Measurements from ENCODE around the gene NOTUM. TPM values are rescaled to one million over a fixed set of nuclear protein-coding genes. Genes with fewer than 3 reads are reported as not detected.

Gene NOTUM
- total and polyA plus RNA-seq, 10 of the 15 experiments (the other 5 are each of a cell fraction or from before 2014, with no cell fraction given): 0.04 to 0.13 TPM; not detected in 8

DNA sequence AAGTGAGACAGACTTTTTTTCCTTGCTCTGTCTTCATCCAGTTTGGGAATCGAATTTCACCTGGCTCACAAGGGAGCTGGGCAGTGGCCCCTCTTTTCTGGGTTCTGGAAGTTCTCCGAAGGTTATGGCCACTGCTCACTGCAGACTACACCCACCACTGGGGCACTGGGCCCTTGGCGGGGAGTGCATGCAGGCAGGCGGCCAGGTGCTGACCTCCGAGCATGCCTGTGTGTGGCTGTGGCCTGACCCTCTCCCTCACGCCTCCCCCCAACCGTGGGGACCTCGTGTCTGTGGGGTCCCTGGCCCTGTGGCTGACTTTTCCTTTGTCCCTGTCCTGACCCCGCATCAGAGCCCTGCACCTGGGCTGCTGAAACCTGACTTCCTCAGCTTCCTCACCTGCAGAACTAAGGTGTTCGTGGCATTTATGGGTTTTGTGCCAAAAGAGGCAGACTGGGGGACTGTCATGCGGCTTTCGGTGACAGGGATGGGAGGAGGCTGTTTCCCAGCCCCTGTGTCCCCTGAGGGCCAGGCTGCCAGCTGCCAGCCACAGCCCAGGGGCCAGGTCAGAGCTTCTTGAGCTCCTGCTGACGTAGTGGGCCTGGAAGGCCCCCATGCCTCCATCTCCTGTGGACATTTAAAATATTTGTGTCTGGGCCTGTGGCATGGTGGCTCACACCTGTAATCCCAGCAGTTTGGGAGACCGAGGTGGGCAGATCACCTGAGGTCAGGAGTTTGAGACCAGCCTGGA is 37.9 kb upstream of the NOTUM start:
- CTCF ChIA-PET: interaction anchor here (1.3 kb wide), 1 partner anchor 22 kb away, joined by 3 read pairs; no protein-coding TSS in a partner anchor
- BruUV-seq (replicated peaks): TSS peak; percentile 49
- intact Hi-C loops (cut with micrococcal nuclease; ENCODE audit: unreplicated experiment): no loop called here
- SMC1A ChIA-PET (ENCODE audit: uncharacterized antibody, unreplicated experiment): no interaction called here
- H3K4me3 ChIP-seq: no peak overlapping the region
- DNase-seq (ENCODE audit: low read depth, low spot score): no peak
- no peaks in the 10 kb centered on the region for H3K27me3 ChIP-seq (replicated peaks in 1 of 2; ENCODE audit: control insufficient read depth in 2 of 2, insufficient read depth in 2 of 2, low read length in 1 of 2)
- POLR2A ChIA-PET: no interaction called here
- no peak for ATAC-seq
- H3K9me3 ChIP-seq (replicated peaks; ENCODE audit: control insufficient read depth, insufficient read depth, low read length): no peaks in the 10 kb centered on the region
- in situ Hi-C loops (cut with MboI): no loop called here
- WGBS (ENCODE audit: insufficient coverage, insufficient replicate concordance, low lambda C conversion rate, missing lambda C conversion rate): 87% methylated on average over 14 of the region's 14 CpGs
- no peak overlapping the region for H3K27ac ChIP-seq (ENCODE audit: control insufficient read depth, insufficient read depth)
- H3K4me2 ChIP-seq (ENCODE audit: control insufficient read depth, insufficient read depth): no peak overlapping the region
- TF ChIP-seq CEBPB (IDR thresholded peaks at IDR 0.05; ENCODE audit: borderline replicate concordance in 1 of 2, low read depth in 2 of 2, low read length in 2 of 2) (no peak), STAT3 (IDR thresholded peaks at IDR 0.05; ENCODE audit: low read depth, low read length) (no peak), PML (IDR thresholded peaks at IDR 0.05; ENCODE audit: low read length) (no peak), BCL11A (IDR thresholded peaks at IDR 0.05; ENCODE audit: low read depth, low read length) (no peak)
- TF ChIP-seq, protein P1, sequence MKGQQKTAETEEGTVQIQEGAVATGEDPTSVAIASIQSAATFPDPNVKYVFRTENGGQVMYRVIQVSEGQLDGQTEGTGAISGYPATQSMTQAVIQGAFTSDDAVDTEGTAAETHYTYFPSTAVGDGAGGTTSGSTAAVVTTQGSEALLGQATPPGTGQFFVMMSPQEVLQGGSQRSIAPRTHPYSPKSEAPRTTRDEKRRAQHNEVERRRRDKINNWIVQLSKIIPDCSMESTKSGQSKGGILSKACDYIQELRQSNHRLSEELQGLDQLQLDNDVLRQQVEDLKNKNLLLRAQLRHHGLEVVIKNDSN (IDR thresholded peaks at IDR 0.05; ENCODE audit: borderline replicate concordance, extremely low read length, insufficient read depth, low read depth, low read length): no peak
- no peaks in the 10 kb centered on the region for H3K4me1 ChIP-seq (ENCODE audit: control insufficient read depth, insufficient read depth, low read length)
- H2AFZ ChIP-seq (ENCODE audit: control insufficient read depth, low read depth, low read length): no peak overlapping the region
- H4K20me1 ChIP-seq (ENCODE audit: control insufficient read depth, insufficient read depth): no peaks in the 10 kb centered on the region
- no peak overlapping the region for H3K9ac ChIP-seq (ENCODE audit: control insufficient read depth, insufficient read depth, low read length)
- no peak for FAIRE-seq
- RAD21 ChIA-PET (ENCODE audit: unreplicated experiment): no interaction called here
- no peaks in the 10 kb centered on the region for H3K79me2 ChIP-seq (ENCODE audit: control insufficient read depth, insufficient read depth, low read length)
- peaks cover 0 to 3% of the 10 kb centered on the region in 2 experiments; a peak in 3 of 4 replicates for H3K36me3 ChIP-seq (ENCODE audit: control insufficient read depth in 2 of 2, insufficient read depth in 2 of 2, low read length in 1 of 2)

DNA sequence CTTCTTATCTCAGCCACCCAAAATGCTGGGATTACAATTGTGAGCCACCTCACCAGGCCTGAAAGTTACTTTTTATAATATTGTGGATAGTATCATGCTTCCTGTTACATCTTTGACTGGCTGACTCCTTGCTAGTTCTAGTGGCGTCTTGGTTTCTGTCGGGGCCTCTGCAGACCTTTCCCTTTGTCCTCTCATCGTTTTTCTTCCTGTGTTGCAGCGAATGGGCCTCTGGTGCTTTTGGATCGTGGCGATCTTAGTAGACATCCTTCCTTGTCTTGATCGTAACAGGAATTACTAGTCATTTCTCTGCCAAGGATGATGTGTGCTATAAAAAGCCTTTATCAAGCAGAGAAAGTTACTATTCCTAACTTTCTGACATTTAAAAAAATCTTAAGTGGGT is 37.2 kb upstream of the NOTUM start:
- H3K9ac ChIP-seq (ENCODE audit: control insufficient read depth, insufficient read depth, low read length): no peak overlapping the region
- FAIRE-seq (no peak), DNase-seq (ENCODE audit: low read depth, low spot score) (no peak), ATAC-seq (no peak)
- H3K4me3 ChIP-seq: no peak overlapping the region
- SMC1A ChIA-PET (ENCODE audit: uncharacterized antibody, unreplicated experiment): no interaction called here
- POLR2A ChIA-PET: no interaction called here
- no peaks in the 10 kb centered on the region for H3K79me2 ChIP-seq (ENCODE audit: control insufficient read depth, insufficient read depth, low read length)
- intact Hi-C loops (cut with micrococcal nuclease; ENCODE audit: unreplicated experiment): no loop called here
- H3K9me3 ChIP-seq (replicated peaks; ENCODE audit: control insufficient read depth, insufficient read depth, low read length): no peaks in the 10 kb centered on the region
- no peak overlapping the region for H3K4me2 ChIP-seq (ENCODE audit: control insufficient read depth, insufficient read depth)
- no peak overlapping the region for H2AFZ ChIP-seq (ENCODE audit: control insufficient read depth, low read depth, low read length)
- WGBS (ENCODE audit: insufficient coverage, insufficient replicate concordance, low lambda C conversion rate, missing lambda C conversion rate): 89% methylated on average over 7 of the region's 7 CpGs
- no peaks in the 10 kb centered on the region for H3K27me3 ChIP-seq (replicated peaks in 1 of 2; ENCODE audit: control insufficient read depth in 2 of 2, insufficient read depth in 2 of 2, low read length in 1 of 2)
- no TSS peak for BruUV-seq (replicated peaks)
- RAD21 ChIA-PET (ENCODE audit: unreplicated experiment): no interaction called here
- no peak overlapping the region for H3K27ac ChIP-seq (ENCODE audit: control insufficient read depth, insufficient read depth)
- CTCF ChIA-PET: interaction anchor here (1.3 kb wide), 1 partner anchor 23 kb away, joined by 3 read pairs; no protein-coding TSS in a partner anchor
- in situ Hi-C loops (cut with MboI): no loop called here
- H4K20me1 ChIP-seq (ENCODE audit: control insufficient read depth, insufficient read depth): no peaks in the 10 kb centered on the region
- H3K36me3 ChIP-seq (ENCODE audit: control insufficient read depth in 2 of 2, insufficient read depth in 2 of 2, low read length in 1 of 2): peaks cover 0 to 3% of the 10 kb centered on the region in 2 experiments; a peak in 3 of 4 replicates
- H3K4me1 ChIP-seq (ENCODE audit: control insufficient read depth, insufficient read depth, low read length): no peaks in the 10 kb centered on the region
- TF ChIP-seq, protein P2, sequence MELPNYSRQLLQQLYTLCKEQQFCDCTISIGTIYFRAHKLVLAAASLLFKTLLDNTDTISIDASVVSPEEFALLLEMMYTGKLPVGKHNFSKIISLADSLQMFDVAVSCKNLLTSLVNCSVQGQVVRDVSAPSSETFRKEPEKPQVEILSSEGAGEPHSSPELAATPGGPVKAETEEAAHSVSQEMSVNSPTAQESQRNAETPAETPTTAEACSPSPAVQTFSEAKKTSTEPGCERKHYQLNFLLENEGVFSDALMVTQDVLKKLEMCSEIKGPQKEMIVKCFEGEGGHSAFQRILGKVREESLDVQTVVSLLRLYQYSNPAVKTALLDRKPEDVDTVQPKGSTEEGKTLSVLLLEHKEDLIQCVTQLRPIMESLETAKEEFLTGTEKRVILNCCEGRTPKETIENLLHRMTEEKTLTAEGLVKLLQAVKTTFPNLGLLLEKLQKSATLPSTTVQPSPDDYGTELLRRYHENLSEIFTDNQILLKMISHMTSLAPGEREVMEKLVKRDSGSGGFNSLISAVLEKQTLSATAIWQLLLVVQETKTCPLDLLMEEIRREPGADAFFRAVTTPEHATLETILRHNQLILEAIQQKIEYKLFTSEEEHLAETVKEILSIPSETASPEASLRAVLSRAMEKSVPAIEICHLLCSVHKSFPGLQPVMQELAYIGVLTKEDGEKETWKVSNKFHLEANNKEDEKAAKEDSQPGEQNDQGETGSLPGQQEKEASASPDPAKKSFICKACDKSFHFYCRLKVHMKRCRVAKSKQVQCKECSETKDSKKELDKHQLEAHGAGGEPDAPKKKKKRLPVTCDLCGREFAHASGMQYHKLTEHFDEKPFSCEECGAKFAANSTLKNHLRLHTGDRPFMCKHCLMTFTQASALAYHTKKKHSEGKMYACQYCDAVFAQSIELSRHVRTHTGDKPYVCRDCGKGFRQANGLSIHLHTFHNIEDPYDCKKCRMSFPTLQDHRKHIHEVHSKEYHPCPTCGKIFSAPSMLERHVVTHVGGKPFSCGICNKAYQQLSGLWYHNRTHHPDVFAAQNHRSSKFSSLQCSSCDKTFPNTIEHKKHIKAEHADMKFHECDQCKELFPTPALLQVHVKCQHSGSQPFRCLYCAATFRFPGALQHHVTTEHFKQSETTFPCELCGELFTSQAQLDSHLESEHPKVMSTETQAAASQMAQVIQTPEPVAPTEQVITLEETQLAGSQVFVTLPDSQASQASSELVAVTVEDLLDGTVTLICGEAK (IDR thresholded peaks at IDR 0.05; ENCODE audit: borderline replicate concordance): no peak
- TF ChIP-seq FOXK2 (IDR thresholded peaks at IDR 0.05) (no peak), PML (IDR thresholded peaks at IDR 0.05; ENCODE audit: low read length) (no peak)
- TF ChIP-seq, protein P3, sequence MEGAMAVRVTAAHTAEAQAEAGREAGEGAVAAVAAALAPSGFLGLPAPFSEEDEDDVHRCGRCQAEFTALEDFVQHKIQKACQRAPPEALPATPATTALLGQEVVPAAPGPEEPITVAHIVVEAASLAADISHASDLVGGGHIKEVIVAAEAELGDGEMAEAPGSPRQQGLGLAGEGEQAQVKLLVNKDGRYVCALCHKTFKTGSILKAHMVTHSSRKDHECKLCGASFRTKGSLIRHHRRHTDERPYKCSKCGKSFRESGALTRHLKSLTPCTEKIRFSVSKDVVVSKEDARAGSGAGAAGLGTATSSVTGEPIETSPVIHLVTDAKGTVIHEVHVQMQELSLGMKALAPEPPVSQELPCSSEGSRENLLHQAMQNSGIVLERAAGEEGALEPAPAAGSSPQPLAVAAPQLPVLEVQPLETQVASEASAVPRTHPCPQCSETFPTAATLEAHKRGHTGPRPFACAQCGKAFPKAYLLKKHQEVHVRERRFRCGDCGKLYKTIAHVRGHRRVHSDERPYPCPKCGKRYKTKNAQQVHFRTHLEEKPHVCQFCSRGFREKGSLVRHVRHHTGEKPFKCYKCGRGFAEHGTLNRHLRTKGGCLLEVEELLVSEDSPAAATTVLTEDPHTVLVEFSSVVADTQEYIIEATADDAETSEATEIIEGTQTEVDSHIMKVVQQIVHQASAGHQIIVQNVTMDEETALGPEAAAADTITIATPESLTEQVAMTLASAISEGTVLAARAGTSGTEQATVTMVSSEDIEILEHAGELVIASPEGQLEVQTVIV (IDR thresholded peaks at IDR 0.05; ENCODE audit: borderline replicate concordance, partially characterized antibody): no peak
